ENCODE data around the gene AOX1. TPM values are rescaled to one million over a fixed set of nuclear protein-coding genes. Genes with fewer than 3 reads are reported as not detected.

Gene AOX1
- total and polyA plus RNA-seq, 9 of the 15 experiments (the other 6 are each of a cell fraction or from before 2014, with no cell fraction given): 0.10 to 0.55 (median 0.20) TPM; not detected in 6

DNA sequence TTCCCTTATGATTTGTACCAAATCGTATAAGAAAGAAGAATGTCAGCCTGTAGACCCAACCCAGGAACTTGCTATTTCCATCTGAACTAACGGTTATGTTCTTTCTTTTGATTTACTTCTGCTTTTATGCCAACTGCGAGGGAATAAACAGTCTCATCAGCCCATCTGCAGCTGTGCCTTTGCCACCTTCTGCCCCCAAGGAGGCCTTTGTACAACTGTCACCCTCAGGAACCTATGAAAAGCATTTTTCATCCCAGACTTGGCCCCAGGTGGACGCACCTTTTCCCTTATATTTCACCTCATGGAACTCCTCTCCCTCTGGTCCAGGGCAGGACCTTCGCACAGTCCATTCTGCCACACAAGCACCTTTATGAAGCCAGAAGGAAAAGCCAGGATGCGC is 109.8 kb downstream of the AOX1 start (continued):
- TF ChIP-seq, protein P1, sequence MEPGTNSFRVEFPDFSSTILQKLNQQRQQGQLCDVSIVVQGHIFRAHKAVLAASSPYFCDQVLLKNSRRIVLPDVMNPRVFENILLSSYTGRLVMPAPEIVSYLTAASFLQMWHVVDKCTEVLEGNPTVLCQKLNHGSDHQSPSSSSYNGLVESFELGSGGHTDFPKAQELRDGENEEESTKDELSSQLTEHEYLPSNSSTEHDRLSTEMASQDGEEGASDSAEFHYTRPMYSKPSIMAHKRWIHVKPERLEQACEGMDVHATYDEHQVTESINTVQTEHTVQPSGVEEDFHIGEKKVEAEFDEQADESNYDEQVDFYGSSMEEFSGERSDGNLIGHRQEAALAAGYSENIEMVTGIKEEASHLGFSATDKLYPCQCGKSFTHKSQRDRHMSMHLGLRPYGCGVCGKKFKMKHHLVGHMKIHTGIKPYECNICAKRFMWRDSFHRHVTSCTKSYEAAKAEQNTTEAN (CRISPR knock-in tag; IDR thresholded peaks at IDR 0.05): no peak
- TF ChIP-seq HNRNPLL (IDR thresholded peaks at IDR 0.05; ENCODE audit: low read depth, low read length, poor library complexity, severe bottlenecking): no peak

DNA sequence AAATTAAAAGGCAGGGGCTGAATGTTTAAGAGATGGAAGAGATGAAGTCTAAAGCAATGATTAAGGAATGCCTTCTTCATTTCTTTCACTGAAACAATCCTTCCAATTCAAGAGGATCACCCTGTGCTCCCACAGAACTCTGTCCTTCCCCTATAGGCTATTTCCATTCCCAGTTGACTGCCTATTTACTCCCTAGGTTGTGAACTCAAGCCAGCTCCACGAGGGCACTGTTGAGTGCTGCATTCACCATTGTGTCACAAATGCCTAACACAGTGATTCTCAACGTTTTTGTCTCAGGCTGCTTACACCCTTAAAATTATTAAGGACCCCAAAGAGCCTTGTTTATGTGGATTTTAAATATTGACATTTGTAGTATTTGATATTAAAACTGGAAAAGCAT is 112.4 kb downstream of the AOX1 start:
- Histone ChIP-seq H3K36me3 (ENCODE audit: control insufficient read depth, insufficient read depth, low read length) (no peaks in the 10 kb centered on the region), H3K9ac (ENCODE audit: insufficient read depth in 1 of 2, low read depth in 2 of 2, low read length in 2 of 2) (no peak overlapping the region), H3K27me3 (ENCODE audit: control insufficient read depth in 2 of 2, insufficient read depth in 2 of 2, low read length in 2 of 2) (peaks cover 3 to 23% of the 10 kb centered on the region in 2 experiments; a peak in 3 of 5 replicates), H3K4me3 (no peak overlapping the region), H3K27ac (ENCODE audit: extremely low read depth, low read depth, low read length) (no peak overlapping the region), H3K4me2 (ENCODE audit: insufficient read depth, low read length) (no peak overlapping the region), H3K79me2 (ENCODE audit: control insufficient read depth, insufficient read depth, low read length) (no peaks in the 10 kb centered on the region), H3K9me3 (replicated peaks; ENCODE audit: control insufficient read depth, insufficient read depth, low read depth, low read length) (no peaks in the 10 kb centered on the region), H3K4me1 (replicated peaks in 1 of 2; ENCODE audit: control insufficient read depth in 2 of 2, insufficient read depth in 2 of 2, low read length in 2 of 2) (no peaks in the 10 kb centered on the region), H2AFZ (ENCODE audit: low read depth, low read length) (no peak overlapping the region), H4K20me1 (replicated peaks; ENCODE audit: control insufficient read depth, insufficient read depth, low read length) (no peaks in the 10 kb centered on the region), H3K9me1 (ENCODE audit: control insufficient read depth, insufficient read depth, low read length) (no peaks in the 10 kb centered on the region)
- no TSS peak for BruUV-seq (replicated peaks)
- DNase-seq (ENCODE audit: extremely low read depth in 1 of 4, low spot score in 3 of 4): no peak
- in situ Hi-C loops (cut with MboI): loop anchor here (10.0 kb wide), 1 partner anchor 723 kb away; no protein-coding TSS in a partner anchor
- ChIA-PET POLR2A (no interaction called here), CTCF (ENCODE audit: low intra/inter-chr PET ratio) (no interaction called here)
- intact Hi-C loops (cut with micrococcal nuclease): no loop called here
- TF ChIP-seq SRF (CRISPR knock-in tag; IDR thresholded peaks at IDR 0.05) (no peak), ZKSCAN3 (CRISPR knock-in tag; IDR thresholded peaks at IDR 0.05) (no peak), NCOA2 (IDR thresholded peaks at IDR 0.05; ENCODE audit: partially characterized antibody in 2 of 2) (no peak), KAT7 (CRISPR knock-in tag; IDR thresholded peaks at IDR 0.05; ENCODE audit: borderline replicate concordance) (no peak), STAG1 (CRISPR knock-in tag; IDR thresholded peaks at IDR 0.05; ENCODE audit: borderline replicate concordance) (no peak), C11orf30 (IDR thresholded peaks at IDR 0.05; ENCODE audit: low read depth) (no peak), MCM7 (IDR thresholded peaks at IDR 0.05) (no peak), POLR2G (IDR thresholded peaks at IDR 0.05; ENCODE audit: low read depth, low read length) (no peak), ASH1L (IDR thresholded peaks at IDR 0.05; ENCODE audit: borderline replicate concordance, low read depth, partially characterized antibody) (no peak), ZNF143 (CRISPR knock-in tag; IDR thresholded peaks at IDR 0.05) (no peak), ILF3 (IDR thresholded peaks at IDR 0.05; ENCODE audit: borderline replicate concordance) (no peak)
- TF ChIP-seq, protein P2, sequence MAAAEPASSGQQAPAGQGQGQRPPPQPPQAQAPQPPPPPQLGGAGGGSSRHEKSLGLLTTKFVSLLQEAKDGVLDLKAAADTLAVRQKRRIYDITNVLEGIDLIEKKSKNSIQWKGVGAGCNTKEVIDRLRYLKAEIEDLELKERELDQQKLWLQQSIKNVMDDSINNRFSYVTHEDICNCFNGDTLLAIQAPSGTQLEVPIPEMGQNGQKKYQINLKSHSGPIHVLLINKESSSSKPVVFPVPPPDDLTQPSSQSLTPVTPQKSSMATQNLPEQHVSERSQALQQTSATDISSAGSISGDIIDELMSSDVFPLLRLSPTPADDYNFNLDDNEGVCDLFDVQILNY (CRISPR knock-in tag; IDR thresholded peaks at IDR 0.05): no peak
- FAIRE-seq: no peak
- 0% methylated on average over 2 of the region's 2 CpGs for WGBS (ENCODE audit: insufficient coverage, low coverage, missing lambda C conversion rate)
- no peak for ATAC-seq

Data from K562 (cell line).